ENCODE results near the gene C2CD3.
"Not testable (repeated sequence)": the region's sequence is repeated elsewhere in the genome, so short reads cannot be mapped to it uniquely, and the experiment has no call there.

The C2CD3 gene

DNA sequence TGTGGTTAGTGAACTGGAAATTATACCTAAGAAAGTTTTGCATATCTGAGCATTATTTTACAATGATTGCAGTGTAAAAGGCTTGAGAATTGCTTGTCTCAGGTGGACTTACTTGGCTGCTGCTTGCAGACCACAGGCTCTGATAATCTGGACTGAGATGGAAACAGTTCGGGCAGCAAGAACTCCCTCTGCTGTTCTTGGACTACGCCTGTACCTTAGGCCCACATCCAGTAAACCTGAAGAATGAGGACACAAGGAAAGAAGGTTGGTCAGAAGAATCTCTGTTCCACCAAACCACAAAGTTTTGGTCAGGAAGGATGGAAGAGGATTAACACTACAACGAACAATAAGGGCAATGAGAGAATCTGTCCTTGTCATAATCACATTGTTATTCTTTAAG is 80.1 kb downstream of the C2CD3 start:
- ATAC-seq (replicated peaks; ENCODE audit: extremely low read depth, poor library complexity, severe bottlenecking) (no peak), DNase-seq (ENCODE audit: low spot score in 2 of 2) (no peak)

GRCh38 chr11:74086242-74086884 is 84.4 kb downstream of the C2CD3 start:
- DNase-seq (ENCODE audit: low spot score in 2 of 2) (no peak), ATAC-seq (replicated peaks; ENCODE audit: extremely low read depth, poor library complexity, severe bottlenecking) (no peak)
- Mint-ChIP-seq H3K27me3 (no peaks in the 10 kb centered on the region), H3K4me3 (no peak overlapping the region), H3K27ac (ENCODE audit: low read depth) (no peak overlapping the region), H3K36me3 (ENCODE audit: insufficient read depth) (peaks cover 26% of the 10 kb centered on the region), H3K4me1 (no peaks in the 10 kb centered on the region), H3K9me3 (no peaks in the 10 kb centered on the region)

More for the DNA sequence above, 80.1 kb downstream of the C2CD3 start:
- Mint-ChIP-seq H3K9me3 (no peaks in the 10 kb centered on the region), H3K4me3 (no peak overlapping the region), H3K27me3 (no peaks in the 10 kb centered on the region), H3K4me1 (no peaks in the 10 kb centered on the region), H3K36me3 (ENCODE audit: insufficient read depth) (peaks cover 22% of the 10 kb centered on the region), H3K27ac (ENCODE audit: low read depth) (no peak overlapping the region)

GRCh38 chr11:74085542-74085892 is 85.3 kb downstream of the C2CD3 start:
- Mint-ChIP-seq H3K4me1 (no peaks in the 10 kb centered on the region), H3K27ac (ENCODE audit: low read depth) (peak overlapping the region; percentile 30), H3K27me3 (no peaks in the 10 kb centered on the region), H3K4me3 (no peak overlapping the region), H3K36me3 (ENCODE audit: insufficient read depth) (peaks cover 26% of the 10 kb centered on the region), H3K9me3 (no peaks in the 10 kb centered on the region)
- no peak for ATAC-seq (replicated peaks; ENCODE audit: extremely low read depth, poor library complexity, severe bottlenecking)
- no peak for DNase-seq (ENCODE audit: low spot score in 2 of 2)

GRCh38 chr11:74084796-74085541 is 85.8 kb downstream of the C2CD3 start:
- no peak for DNase-seq (ENCODE audit: low spot score in 2 of 2)
- Mint-ChIP-seq H3K27me3 (no peaks in the 10 kb centered on the region), H3K27ac (ENCODE audit: low read depth) (no peak overlapping the region), H3K4me3 (no peak overlapping the region), H3K9me3 (no peaks in the 10 kb centered on the region), H3K4me1 (no peaks in the 10 kb centered on the region), H3K36me3 (ENCODE audit: insufficient read depth) (peaks cover 26% of the 10 kb centered on the region)
- no peak for ATAC-seq (replicated peaks; ENCODE audit: extremely low read depth, poor library complexity, severe bottlenecking)

GRCh38 chr11:74083927-74084326 is 86.9 kb downstream of the C2CD3 start:
- H3K27ac Mint-ChIP-seq (ENCODE audit: low read depth); H3K27me3 Mint-ChIP-seq; ATAC-seq (replicated peaks; ENCODE audit: extremely low read depth, poor library complexity, severe bottlenecking); H3K4me3 Mint-ChIP-seq; DNase-seq (ENCODE audit: low spot score in 2 of 2); H3K4me1 Mint-ChIP-seq; H3K9me3 Mint-ChIP-seq: not testable (repeated sequence)
- H3K36me3 Mint-ChIP-seq (ENCODE audit: insufficient read depth) = peaks cover 26% of the 10 kb centered on the region

DNA sequence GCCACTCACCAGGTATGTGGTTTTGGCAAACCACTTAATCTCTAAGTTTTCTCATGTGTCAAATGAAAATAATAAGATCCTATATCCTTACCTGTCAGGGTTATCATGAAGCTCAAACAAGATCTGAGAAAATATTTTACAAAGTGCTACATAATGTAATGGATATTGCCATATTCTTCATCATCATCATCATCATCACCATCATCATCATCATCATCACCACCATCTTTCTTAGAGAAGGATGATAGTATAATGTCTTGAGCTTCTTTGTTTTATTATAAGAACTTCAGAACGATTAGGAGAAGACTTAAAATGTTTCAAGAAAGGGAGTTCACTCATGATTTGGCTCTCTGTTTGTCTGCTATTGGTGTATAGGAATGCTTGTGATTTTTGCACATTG is 89.4 kb downstream of the C2CD3 start:
- ATAC-seq (replicated peaks; ENCODE audit: extremely low read depth, poor library complexity, severe bottlenecking) = no peak
- Mint-ChIP-seq H3K27ac (ENCODE audit: low read depth) (peak overlapping the region; percentile 13), H3K4me1 (no peaks in the 10 kb centered on the region)

GRCh38 chr11:74077193-74077592 is 93.6 kb downstream of the C2CD3 start:
- no peak for DNase-seq (ENCODE audit: low spot score in 2 of 2)
- Mint-ChIP-seq H3K4me3 (no peak overlapping the region), H3K9me3 (no peaks in the 10 kb centered on the region), H3K36me3 (ENCODE audit: insufficient read depth) (peaks cover 25% of the 10 kb centered on the region), H3K4me1 (peaks cover 9% of the 10 kb centered on the region), H3K27me3 (no peaks in the 10 kb centered on the region), H3K27ac (ENCODE audit: low read depth) (no peak overlapping the region)
- ATAC-seq (replicated peaks; ENCODE audit: extremely low read depth, poor library complexity, severe bottlenecking) = no peak

More for the DNA sequence above, 89.4 kb downstream of the C2CD3 start:
- DNase-seq (ENCODE audit: low spot score in 2 of 2) = no peak
- Mint-ChIP-seq H3K27me3 (no peaks in the 10 kb centered on the region), H3K36me3 (ENCODE audit: insufficient read depth) (peaks cover 25% of the 10 kb centered on the region), H3K4me3 (no peak overlapping the region), H3K9me3 (no peaks in the 10 kb centered on the region)

DNA sequence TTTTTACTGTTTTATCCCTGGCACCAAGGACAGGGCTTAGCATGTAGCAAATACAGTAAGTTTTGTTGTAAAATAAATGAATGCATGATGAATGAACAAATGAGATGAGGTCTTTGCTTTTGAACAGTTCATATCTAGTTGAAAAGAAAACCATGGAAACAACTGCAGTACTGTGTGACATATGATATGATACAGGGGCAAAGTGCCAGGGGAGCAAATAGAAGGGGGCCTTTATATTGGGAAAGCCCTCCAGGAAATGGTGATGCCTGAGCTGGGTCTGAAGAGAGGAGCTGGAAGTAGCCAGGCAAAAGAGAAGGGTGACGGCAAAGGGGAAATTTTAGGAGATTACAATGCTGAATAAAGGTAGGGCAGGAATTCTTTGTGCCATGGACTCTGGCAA is 98.1 kb downstream of the C2CD3 start:
- H3K27ac Mint-ChIP-seq (ENCODE audit: low read depth) = peak overlapping the region; percentile 35

DNA sequence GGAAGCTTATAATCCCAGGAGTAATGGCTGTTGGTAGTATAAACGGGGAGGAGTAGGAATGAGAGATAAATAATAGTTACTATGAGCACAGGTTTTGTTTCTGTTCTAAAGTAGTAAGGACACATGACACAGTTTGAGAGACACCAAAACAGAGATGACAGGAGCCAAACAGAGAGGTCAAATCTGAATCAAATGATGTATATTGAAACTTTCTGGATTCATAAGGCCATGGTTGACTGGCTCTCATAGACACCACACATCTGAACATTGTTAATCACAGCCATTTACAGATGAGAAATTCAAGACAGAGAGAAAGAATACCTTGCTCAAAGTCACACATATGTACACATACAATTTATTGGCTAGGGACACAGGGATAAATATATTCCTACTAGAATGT is 98.5 kb downstream of the C2CD3 start:
- Mint-ChIP-seq H3K36me3 (ENCODE audit: insufficient read depth) (peaks cover 37% of the 10 kb centered on the region), H3K4me3 (no peak overlapping the region), H3K4me1 (peaks cover 9% of the 10 kb centered on the region), H3K27ac (ENCODE audit: low read depth) (peak overlapping the region; percentile 35), H3K27me3 (no peaks in the 10 kb centered on the region), H3K9me3 (no peaks in the 10 kb centered on the region)
- DNase-seq (ENCODE audit: low spot score in 2 of 2) (no peak), ATAC-seq (replicated peaks; ENCODE audit: extremely low read depth, poor library complexity, severe bottlenecking) (no peak)

More for the DNA sequence above, 98.1 kb downstream of the C2CD3 start:
- H3K9me3 Mint-ChIP-seq = no peaks in the 10 kb centered on the region
- no peaks in the 10 kb centered on the region for H3K27me3 Mint-ChIP-seq
- no peak overlapping the region for H3K4me3 Mint-ChIP-seq
- peaks cover 37% of the 10 kb centered on the region for H3K36me3 Mint-ChIP-seq (ENCODE audit: insufficient read depth)
- DNase-seq (ENCODE audit: low spot score in 2 of 2) (no peak), ATAC-seq (replicated peaks; ENCODE audit: extremely low read depth, poor library complexity, severe bottlenecking) (no peak)
- H3K4me1 Mint-ChIP-seq = peaks cover 9% of the 10 kb centered on the region

- H3K36me3 Mint-ChIP-seq (ENCODE audit: insufficient read depth) = peaks cover 34% of the 10 kb centered on the region
- H3K27ac Mint-ChIP-seq (ENCODE audit: low read depth) = no peak overlapping the region
- H3K4me3 Mint-ChIP-seq = no peak overlapping the region
- no peaks in the 10 kb centered on the region for H3K9me3 Mint-ChIP-seq
- DNase-seq (ENCODE audit: low spot score in 2 of 2) (no peak), ATAC-seq (replicated peaks; ENCODE audit: extremely low read depth, poor library complexity, severe bottlenecking) (no peak)
- H3K27me3 Mint-ChIP-seq = no peaks in the 10 kb centered on the region
- peaks cover 9% of the 10 kb centered on the region for H3K4me1 Mint-ChIP-seq
These were observed 99.9 kb downstream of the C2CD3 start for GRCh38 chr11:74070723-74071492.

DNA sequence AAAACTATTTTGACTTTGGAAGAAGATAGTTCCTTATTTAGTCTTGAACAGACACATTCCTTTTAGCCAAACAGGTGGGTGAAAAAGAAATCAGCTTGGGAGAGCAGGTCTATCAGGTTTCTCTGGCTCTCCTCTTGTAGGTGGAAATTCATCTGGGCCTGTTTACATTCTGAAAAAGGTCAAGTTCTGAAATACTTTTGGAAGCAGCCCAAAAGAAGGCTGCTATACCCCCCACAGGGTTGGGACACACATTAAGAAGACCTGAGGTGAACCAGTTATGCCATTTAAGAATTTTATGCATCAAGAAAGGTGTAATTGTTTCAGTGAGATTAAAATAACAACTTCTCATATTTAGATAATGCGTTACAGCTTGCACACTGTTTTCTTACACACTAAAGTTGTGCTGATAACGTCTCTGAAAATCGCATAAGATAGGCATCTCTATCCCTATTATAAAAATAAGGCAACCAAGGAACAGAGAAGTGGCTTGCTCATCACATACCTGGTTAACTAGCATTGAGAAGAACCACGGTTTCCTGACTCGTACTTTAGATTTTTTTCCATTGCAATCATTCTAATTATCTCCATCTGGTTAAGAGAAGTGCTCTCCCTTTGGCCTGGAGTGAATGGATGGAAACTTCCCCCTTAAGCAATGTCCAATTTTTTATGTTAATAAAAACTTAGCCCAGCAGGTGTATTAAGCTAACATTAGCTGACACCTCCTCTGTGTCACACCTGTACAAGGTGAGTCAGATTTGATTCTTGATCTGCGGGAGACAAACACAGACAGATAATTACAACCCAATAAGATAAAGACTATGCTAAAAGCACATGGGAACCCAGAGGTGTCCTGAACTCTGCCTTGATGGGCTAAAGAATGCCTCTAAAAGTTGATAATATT is 101.4 kb downstream of the C2CD3 start:
- H3K27ac Mint-ChIP-seq (ENCODE audit: low read depth) = no peak overlapping the region
- no peak for ATAC-seq (replicated peaks; ENCODE audit: extremely low read depth, poor library complexity, severe bottlenecking)
- no peaks in the 10 kb centered on the region for H3K9me3 Mint-ChIP-seq
- H3K27me3 Mint-ChIP-seq = no peaks in the 10 kb centered on the region
- peaks cover 10% of the 10 kb centered on the region for H3K4me1 Mint-ChIP-seq
- DNase-seq (ENCODE audit: low spot score in 2 of 2) = no peak
- H3K4me3 Mint-ChIP-seq = no peak overlapping the region
- H3K36me3 Mint-ChIP-seq (ENCODE audit: insufficient read depth) = peaks cover 32% of the 10 kb centered on the region

GRCh38 chr11:74066663-74067062 is 104.1 kb downstream of the C2CD3 start:
- DNase-seq (ENCODE audit: low spot score in 2 of 2); H3K4me3 Mint-ChIP-seq; H3K9me3 Mint-ChIP-seq; ATAC-seq (replicated peaks; ENCODE audit: extremely low read depth, poor library complexity, severe bottlenecking); H3K27me3 Mint-ChIP-seq: not testable (repeated sequence)
- peak overlapping the region; percentile 5 for H3K27ac Mint-ChIP-seq (ENCODE audit: low read depth)
- H3K36me3 Mint-ChIP-seq (ENCODE audit: insufficient read depth) = peaks cover 12% of the 10 kb centered on the region
- H3K4me1 Mint-ChIP-seq = peaks cover 18% of the 10 kb centered on the region
